GM23338 (cell line): Measurements from ENCODE around the gene LGR5. TPM values are rescaled to one million over a fixed set of nuclear protein-coding genes. Genes with fewer than 3 reads are reported as not detected.
"Not testable (repeated sequence)": the region's sequence is repeated elsewhere in the genome, so short reads cannot be mapped to it uniquely, and the experiment has no call there.

ENCODE experiments used
- ATAC-seq: fragments of 200-7000 bp; cut with Tn5 transposase; 3 replicates; pipeline ENCODE4 v1.9.1; 2020
- DNase-seq: peaks from one replicate; pipeline ENCODE4 v3.0.0-alpha.2; 2015; ENCODE audit warnings: low spot score
- H2AFZ ChIP-seq: fragments of 200-600 bp; sonication (generic); 2 replicates; pipeline ENCODE4 v1.8.0; 2016; ENCODE audit warnings: antibody characterized with exemption, mild to moderate bottlenecking, moderate library complexity
- H3F3A ChIP-seq: fragments of 200-600 bp; sonication (generic); replicated peaks from 2 replicates; pipeline ENCODE4 v1.8.0; 2017; ENCODE audit warnings: antibody characterized with exemption, mixed run types, low read depth
- H3K27ac ChIP-seq: fragments of 200-600 bp; sonication (generic); 2 replicates; pipeline ENCODE4 v1.6.1; 2016; ENCODE audit warnings: low read depth
- H3K27me3 ChIP-seq: fragments of 200-600 bp; sonication (generic); 2 replicates; pipeline ENCODE4 v1.8.0; 2016; ENCODE audit warnings: mild to moderate bottlenecking, mixed run types, moderate library complexity; ENCODE audit not compliant: insufficient read depth
- H3K36me3 ChIP-seq: fragments of 200-600 bp; sonication (generic); 2 replicates; pipeline ENCODE4 v1.8.0; 2016; ENCODE audit warnings: mild to moderate bottlenecking; ENCODE audit not compliant: insufficient read depth
- H3K4me1 ChIP-seq: fragments of 200-600 bp; sonication (generic); 2 replicates; pipeline ENCODE4 v1.8.0; 2016; ENCODE audit warnings: mild to moderate bottlenecking, moderate library complexity; ENCODE audit not compliant: insufficient read depth
- H3K4me2 ChIP-seq: fragments of 200-600 bp; sonication (generic); 2 replicates; pipeline ENCODE4 v1.7.1; 2017; ENCODE audit warnings: mixed run types
- H3K4me3 ChIP-seq: fragments of 200-600 bp; sonication (generic); 2 replicates; pipeline ENCODE4 v1.6.1; 2016; ENCODE audit warnings: mixed run types
- H3K79me2 ChIP-seq: fragments of 200-600 bp; sonication (generic); replicated peaks from 2 replicates; pipeline ENCODE4 v1.8.0; 2017; ENCODE audit warnings: mild to moderate bottlenecking; ENCODE audit not compliant: insufficient read depth
- H3K9me2 ChIP-seq: fragments of 200-600 bp; sonication (generic); 2 replicates; pipeline ENCODE4 v1.8.0; 2017; ENCODE audit not compliant: insufficient read depth
- H4K20me1 ChIP-seq: fragments of 200-600 bp; sonication (generic); replicated peaks from 2 replicates; pipeline ENCODE4 v1.8.0; 2017; ENCODE audit warnings: mild to moderate bottlenecking; ENCODE audit not compliant: insufficient read depth
- H3K27ac Mint-ChIP-seq: 2 replicates; pipeline ENCODE4 v1.8.0; 2020; ENCODE audit warnings: inconsistent platforms, mild to moderate bottlenecking, moderate library complexity, mixed read lengths
- H3K27me3 Mint-ChIP-seq: 3 replicates; pipeline ENCODE4 v1.8.0; 2022; ENCODE audit warnings: low read depth, mild to moderate bottlenecking, moderate library complexity, mixed read lengths, inconsistent platforms; ENCODE audit not compliant: insufficient read depth, poor library complexity
- H3K36me3 Mint-ChIP-seq: 3 replicates; pipeline ENCODE4 v1.8.0; 2021; ENCODE audit warnings: low read depth, mild to moderate bottlenecking, inconsistent platforms, moderate library complexity, mixed read lengths
- H3K4me1 Mint-ChIP-seq: 3 replicates; pipeline ENCODE4 v1.8.0; 2020; ENCODE audit warnings: mild to moderate bottlenecking, inconsistent platforms, mixed read lengths
- H3K4me3 Mint-ChIP-seq: 3 replicates; pipeline ENCODE4 v1.8.0; 2021; ENCODE audit warnings: moderate library complexity, mild to moderate bottlenecking, inconsistent platforms, mixed read lengths
- H3K9me3 Mint-ChIP-seq: 3 replicates; pipeline ENCODE4 v1.8.0; 2020; ENCODE audit warnings: moderate library complexity, mild to moderate bottlenecking, inconsistent platforms, mixed read lengths
- CREB1 ChIP-seq: fragments of 250-450 bp; sonication (Bioruptor Pico); IDR thresholded peaks from 2 replicates; pipeline ENCODE4 v1.5.0; 2020; ENCODE audit warnings: low read depth, mild to moderate bottlenecking, moderate library complexity
- CTCF ChIP-seq, 2 experiments: fragments of 200-600 bp in 1 of 2; sonication (generic) in 1 of 2; conservative IDR thresholded peaks; 2 replicates each; pipeline versions ENCODE4 v1.5.1 to v1.6.1; 2016 to 2017; ENCODE audit warnings: antibody characterized with exemption in 2 of 2, low read depth in 2 of 2, mild to moderate bottlenecking in 2 of 2, moderate library complexity in 1 of 2
- EZH2 ChIP-seq: fragments of 200-600 bp; sonication (generic); IDR thresholded peaks from one replicate; pipeline ENCODE4 v1.8.0; 2017; ENCODE audit warnings: antibody characterized with exemption, mild to moderate bottlenecking, low read depth; ENCODE audit not compliant: unreplicated experiment
- JUNB ChIP-seq: IDR thresholded peaks from one replicate; pipeline ENCODE4 v1.6.1; 2016; ENCODE audit warnings: antibody characterized with exemption; ENCODE audit not compliant: unreplicated experiment
- NANOG ChIP-seq: IDR thresholded peaks from 2 replicates; pipeline ENCODE4 v1.6.1; 2016; ENCODE audit warnings: antibody characterized with exemption, borderline replicate concordance
- POLR2AphosphoS5 ChIP-seq: IDR thresholded peaks from 2 replicates; pipeline ENCODE4 v1.6.1; 2016; ENCODE audit warnings: antibody characterized with exemption, low read depth
- STAT1 ChIP-seq: IDR thresholded peaks from one replicate; pipeline ENCODE4 v1.6.1; 2016; ENCODE audit warnings: antibody characterized with exemption; ENCODE audit not compliant: unreplicated experiment
- ZNF114 ChIP-seq: fragments of 250-450 bp; sonication (Bioruptor Pico); IDR thresholded peaks from 2 replicates; pipeline ENCODE4 v1.5.0; 2020; ENCODE audit warnings: mild to moderate bottlenecking, moderate library complexity
- ZNF331 ChIP-seq: fragments of 250-450 bp; sonication (Bioruptor Pico); IDR thresholded peaks from 2 replicates; pipeline ENCODE4 v1.5.0; 2020; ENCODE audit warnings: low read depth, mild to moderate bottlenecking, moderate library complexity
- polyA plus RNA-seq: library from polyadenylated mRNA; unstranded; fragments of >200 nt; fragmentation: Nextera tagmentation; extraction: Ambion mirVana; gene quantifications from 2 replicates; pipeline ENCODE4 v1.2.1, GENCODE V29; 2016
- total RNA-seq: library from RNA; depleted of rRNA; stranded (reverse); fragments of >200 nt; shearing (Covaris generic); gene quantifications from 2 replicates; pipeline ENCODE4 v1.2.3, GENCODE V29; 2014
- TF ChIP-seq, protein P1 (sequence below): IDR thresholded peaks from 2 replicates; pipeline ENCODE4 v1.6.1; 2016; ENCODE audit warnings: antibody characterized with exemption

Gene LGR5
- total and polyA plus RNA-seq, 2 experiments from 2014 or later, result 0.17 to 0.26 TPM

- H3K9me3 Mint-ChIP-seq, result no peaks in the 10 kb centered on the region
- no peaks in the 10 kb centered on the region for H3K36me3 Mint-ChIP-seq
- H3K4me3 Mint-ChIP-seq, result no peak overlapping the region
- ATAC-seq, result no peak
- no peaks in the 10 kb centered on the region for H3K27me3 ChIP-seq
- TF ChIP-seq CREB1 (no peak), ZNF331 (CRISPR knock-in tag) (no peak), POLR2AphosphoS5 (no peak), CTCF (conservative IDR thresholded peaks at IDR 0.05; ENCODE audit: low read depth in 2 of 2) (0 out of 4 replicates have a peak, but pooled peaks of 1 of the 2 experiments have one; percentile 14), NANOG (no peak)
- TF ChIP-seq, protein P1, sequence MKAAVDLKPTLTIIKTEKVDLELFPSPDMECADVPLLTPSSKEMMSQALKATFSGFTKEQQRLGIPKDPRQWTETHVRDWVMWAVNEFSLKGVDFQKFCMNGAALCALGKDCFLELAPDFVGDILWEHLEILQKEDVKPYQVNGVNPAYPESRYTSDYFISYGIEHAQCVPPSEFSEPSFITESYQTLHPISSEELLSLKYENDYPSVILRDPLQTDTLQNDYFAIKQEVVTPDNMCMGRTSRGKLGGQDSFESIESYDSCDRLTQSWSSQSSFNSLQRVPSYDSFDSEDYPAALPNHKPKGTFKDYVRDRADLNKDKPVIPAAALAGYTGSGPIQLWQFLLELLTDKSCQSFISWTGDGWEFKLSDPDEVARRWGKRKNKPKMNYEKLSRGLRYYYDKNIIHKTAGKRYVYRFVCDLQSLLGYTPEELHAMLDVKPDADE, result no peak
- no peaks in the 10 kb centered on the region for H4K20me1 ChIP-seq
- no peaks in the 10 kb centered on the region for H3K4me1 ChIP-seq
- no peak overlapping the region for H3K4me2 ChIP-seq
- no peak overlapping the region for H2AFZ ChIP-seq
- H3K79me2 ChIP-seq, result no peaks in the 10 kb centered on the region
- no peak overlapping the region for H3K27ac ChIP-seq
- no peak for DNase-seq
- H3K9me2 ChIP-seq, result no peaks in the 10 kb centered on the region
- H3K4me1 Mint-ChIP-seq, result no peaks in the 10 kb centered on the region
- H3F3A ChIP-seq, result no peaks in the 10 kb centered on the region
- no peaks in the 10 kb centered on the region for H3K27me3 Mint-ChIP-seq
- no peak overlapping the region for H3K4me3 ChIP-seq
- no peaks in the 10 kb centered on the region for H3K36me3 ChIP-seq
- no peak overlapping the region for H3K27ac Mint-ChIP-seq
Measured at GRCh38 chr12:71478270-71478669, 38.7 kb downstream of the LGR5 start.

DNA sequence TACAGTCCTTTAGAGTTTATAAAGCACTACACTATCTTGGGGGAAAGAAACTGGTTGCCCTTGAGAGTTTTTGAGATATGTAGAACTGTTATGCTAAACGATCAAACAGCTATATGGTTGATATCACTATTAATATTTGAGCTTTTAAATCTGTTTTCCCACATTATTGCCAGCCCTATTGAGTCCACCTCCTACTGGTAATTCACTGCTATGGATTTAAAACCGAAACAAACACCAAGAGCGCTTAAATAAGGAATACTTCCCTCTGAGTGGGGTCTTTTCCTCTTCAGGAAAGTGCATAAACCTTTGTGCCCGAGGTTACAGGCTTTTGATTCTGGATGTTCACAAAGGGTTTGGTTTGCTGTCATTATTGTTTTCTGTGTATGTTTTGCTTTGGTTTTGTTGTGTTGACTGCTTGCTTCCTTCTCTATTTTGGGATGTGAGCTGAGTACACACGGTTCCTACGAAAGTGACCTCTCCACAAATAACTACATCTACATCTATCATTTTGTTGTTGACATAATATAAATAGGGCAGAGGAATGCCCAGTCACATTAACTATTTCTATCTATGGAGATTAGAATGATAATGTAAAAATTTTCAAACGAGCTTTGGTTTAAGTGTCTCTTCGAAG lies 44.8 kb downstream of the LGR5 start:
- H2AFZ ChIP-seq, result peak overlapping the region; percentile 43; the same call in 1 of the 2 replicates
- H3K4me1 Mint-ChIP-seq, result no peaks in the 10 kb centered on the region
- TF ChIP-seq ZNF114 (CRISPR knock-in tag), result no peak
- TF ChIP-seq JUNB, result no peak
- no peak for TF ChIP-seq NANOG
- no peak for TF ChIP-seq ZNF331 (CRISPR knock-in tag)
- no peak for TF ChIP-seq POLR2AphosphoS5
- TF ChIP-seq EZH2, result no peak
- TF ChIP-seq STAT1, result no peak
- H3K9me3 Mint-ChIP-seq, result no peaks in the 10 kb centered on the region
- no peaks in the 10 kb centered on the region for H3K27me3 ChIP-seq
- no peaks in the 10 kb centered on the region for H3K36me3 ChIP-seq
- no peaks in the 10 kb centered on the region for H3K79me2 ChIP-seq
- H3K4me3 ChIP-seq, result no peak overlapping the region
- peaks cover 2% of the 10 kb centered on the region for H3K27me3 Mint-ChIP-seq
- H3K4me2 ChIP-seq, result no peak overlapping the region
- ATAC-seq (no peak), DNase-seq (peak; percentile 3)
- H3K4me3 Mint-ChIP-seq, result no peak overlapping the region
- no peaks in the 10 kb centered on the region for H3K36me3 Mint-ChIP-seq
- no peaks in the 10 kb centered on the region for H4K20me1 ChIP-seq
- no peaks in the 10 kb centered on the region for H3F3A ChIP-seq
- no peak overlapping the region for H3K27ac ChIP-seq
- H3K4me1 ChIP-seq, result no peaks in the 10 kb centered on the region
- H3K27ac Mint-ChIP-seq, result no peak overlapping the region
- H3K9me2 ChIP-seq, result 0 out of 2 replicates have a peak, but pooled peaks cover 4% of the 10 kb centered on the region

- not testable (repeated sequence) for H3K36me3 ChIP-seq, H3K79me2 ChIP-seq, H3K27me3 ChIP-seq, H3K36me3 Mint-ChIP-seq, H3K9me3 Mint-ChIP-seq, DNase-seq, H3K27ac ChIP-seq, H3K27ac Mint-ChIP-seq, H3K4me1 Mint-ChIP-seq, H3K4me3 Mint-ChIP-seq, ATAC-seq, H2AFZ ChIP-seq, H4K20me1 ChIP-seq, H3K4me2 ChIP-seq, H3K4me3 ChIP-seq, H3K27me3 Mint-ChIP-seq, H3K4me1 ChIP-seq, H3F3A ChIP-seq
- H3K9me2 ChIP-seq, result peaks cover 12% of the 10 kb centered on the region; the same call in 1 of the 2 replicates
Measured at GRCh38 chr12:71490844-71491243, 51.2 kb downstream of the LGR5 start.
